Left lung (tissue), 10 donors: ENCODE measurements around the gene KIFAP3. TPM values are rescaled to one million over a fixed set of nuclear protein-coding genes. Genes with fewer than 3 reads are reported as not detected.
"Not testable (repeated sequence)": the region's sequence is repeated elsewhere in the genome, so short reads cannot be mapped to it uniquely, and the experiment has no call there.

Experiments used
- ATAC-seq: fragments of 200-7000 bp; cut with Tn5 transposase; one replicate; pipeline ENCODE4 v1.9.1; 2020; ENCODE audit warnings: moderate library complexity
- DNase-seq, 4 donors: peaks; one replicate each; pipeline ENCODE4 v3.0.0-alpha.2; 2013 to 2020
- H3K27ac ChIP-seq, 2 donors: fragments of 200-600 bp; sonication (generic) in 1 of 2; one replicate each; pipeline versions ENCODE4 v1.5.0 to v1.8.0; 2020 to 2021
- H3K27me3 ChIP-seq, 2 donors: fragments of 200-600 bp; sonication (generic) in 1 of 2; one replicate each; pipeline versions ENCODE4 v1.5.0 to v1.8.0; 2020 to 2021
- H3K36me3 ChIP-seq, 2 donors: fragments of 200-600 bp; sonication (generic) in 1 of 2; one replicate each; pipeline versions ENCODE4 v1.5.0 to v1.8.0; 2020 to 2021
- H3K4me1 ChIP-seq, 2 donors: fragments of 200-600 bp; one replicate each; pipeline ENCODE4 v1.8.0; 2021
- H3K4me3 ChIP-seq, 2 donors: fragments of 200-600 bp; sonication (generic) in 1 of 2; one replicate each; pipeline versions ENCODE4 v1.5.0 to v1.8.0; 2020 to 2021; ENCODE audit warnings: mild to moderate bottlenecking in 1 of 2
- H3K9me3 ChIP-seq, 2 donors: fragments of 200-600 bp; sonication (generic) in 1 of 2; one replicate each; pipeline versions ENCODE4 v1.5.0 to v1.8.0; 2020 to 2021
- intact Hi-C, 2 donors: fragments of 100-400 bp; cut with DNase I; formaldehyde crosslinking; loops; one replicate each; pipeline versions ENCODE4 v1.11.2 to v1.14.2; 2022
- polyA plus RNA-seq, 6 donors: library from polyadenylated mRNA; unstranded; fragments of 120-200 nt; gene quantifications; one replicate each; pipeline ENCODE4 v1.2.1, GENCODE V29; 2013; ENCODE audit not compliant: insufficient read length in 6 of 6
- total RNA-seq, 2 donors: library from RNA; stranded (reverse); fragmentation: NEBNext Ultra II Directional; extraction: Animal tissue kit (Norgen Biotek cat#: 25700); gene quantifications; one replicate each; pipeline ENCODE4 v1.2.1, GENCODE V29; 2021
- TF ChIP-seq, protein P1 (sequence below), 2 donors: fragments of 200-600 bp; sonication (generic) in 1 of 2; IDR thresholded peaks; one replicate each; pipeline versions ENCODE4 v1.5.0 to v1.8.0; 2021; ENCODE audit warnings: antibody characterized with exemption in 2 of 2
- donor health status: DM: no; HTN: yes; CAD: no.
- donor health status: DM: no; HTN: no; CAD: no.

Gene KIFAP3
- total and polyA plus RNA-seq, 8 donors = 23.2 to 40.7 (median 33.9) TPM

- Histone ChIP-seq H3K27ac (peak overlapping the region in 1 of 2 donors; percentile 8), H3K4me3 (no peak overlapping the region), H3K27me3 (no peaks in the 10 kb centered on the region), H3K9me3 (no peaks in the 10 kb centered on the region), H3K4me1 (no peaks in the 10 kb centered on the region), H3K36me3 (no peaks in the 10 kb centered on the region)
- TF ChIP-seq, protein P1, sequence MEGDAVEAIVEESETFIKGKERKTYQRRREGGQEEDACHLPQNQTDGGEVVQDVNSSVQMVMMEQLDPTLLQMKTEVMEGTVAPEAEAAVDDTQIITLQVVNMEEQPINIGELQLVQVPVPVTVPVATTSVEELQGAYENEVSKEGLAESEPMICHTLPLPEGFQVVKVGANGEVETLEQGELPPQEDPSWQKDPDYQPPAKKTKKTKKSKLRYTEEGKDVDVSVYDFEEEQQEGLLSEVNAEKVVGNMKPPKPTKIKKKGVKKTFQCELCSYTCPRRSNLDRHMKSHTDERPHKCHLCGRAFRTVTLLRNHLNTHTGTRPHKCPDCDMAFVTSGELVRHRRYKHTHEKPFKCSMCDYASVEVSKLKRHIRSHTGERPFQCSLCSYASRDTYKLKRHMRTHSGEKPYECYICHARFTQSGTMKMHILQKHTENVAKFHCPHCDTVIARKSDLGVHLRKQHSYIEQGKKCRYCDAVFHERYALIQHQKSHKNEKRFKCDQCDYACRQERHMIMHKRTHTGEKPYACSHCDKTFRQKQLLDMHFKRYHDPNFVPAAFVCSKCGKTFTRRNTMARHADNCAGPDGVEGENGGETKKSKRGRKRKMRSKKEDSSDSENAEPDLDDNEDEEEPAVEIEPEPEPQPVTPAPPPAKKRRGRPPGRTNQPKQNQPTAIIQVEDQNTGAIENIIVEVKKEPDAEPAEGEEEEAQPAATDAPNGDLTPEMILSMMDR (IDR thresholded peaks at IDR 0.05) = no peak
- intact Hi-C loops = no loop called here
- DNase-seq (peak in 1 of 4 donors; percentile 27), ATAC-seq (peak; percentile 90)
These were observed 148.7 kb downstream of the KIFAP3 start for GRCh38 chr1:169925505-169926482.

DNA sequence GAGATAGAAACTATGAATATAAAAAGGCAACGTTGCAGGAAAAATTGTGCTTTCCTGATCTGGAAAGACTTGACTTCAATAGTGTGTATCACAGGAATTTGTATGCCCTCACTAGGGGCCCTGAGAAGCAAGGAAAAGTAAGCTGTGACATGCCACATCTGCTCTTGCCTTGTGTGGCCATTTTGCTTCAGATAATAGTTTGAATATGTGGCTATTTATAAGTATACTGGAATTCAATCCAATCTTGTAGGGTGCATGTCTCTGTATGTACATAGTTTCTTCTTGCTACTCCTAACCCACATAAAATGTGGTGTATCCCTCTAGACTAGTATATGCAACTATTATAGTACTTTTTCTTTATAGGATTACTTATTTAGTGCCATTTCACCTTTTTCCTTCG is 149.7 kb downstream of the KIFAP3 start:
- intact Hi-C loops = no loop called here
- ATAC-seq (no peak), DNase-seq (no peak)
- H3K4me1 ChIP-seq = no peaks in the 10 kb centered on the region
- no peak overlapping the region for H3K27ac ChIP-seq
- H3K36me3 ChIP-seq = no peaks in the 10 kb centered on the region
- H3K4me3 ChIP-seq = no peak overlapping the region
- no peaks in the 10 kb centered on the region for H3K27me3 ChIP-seq
- H3K9me3 ChIP-seq = no peaks in the 10 kb centered on the region
- TF ChIP-seq, protein P1 (IDR thresholded peaks at IDR 0.05) = no peak

DNA sequence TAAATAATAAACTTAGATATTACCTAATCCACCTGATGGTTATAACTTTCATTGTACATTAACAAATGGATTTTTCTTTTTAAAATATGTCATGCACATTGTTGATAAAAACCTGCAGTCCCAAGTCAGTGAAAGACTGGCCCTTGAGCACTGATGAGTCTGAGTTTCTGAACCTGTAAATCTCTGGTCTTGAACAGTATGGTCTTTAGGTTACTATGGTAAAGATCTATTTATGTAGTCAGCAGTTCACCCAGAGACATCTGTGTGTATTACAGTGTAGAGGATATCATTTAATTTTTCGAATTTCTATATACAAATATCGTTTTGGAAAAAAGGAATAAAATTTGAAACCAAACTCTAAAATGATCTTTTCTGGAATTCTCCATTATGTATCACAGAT is 150.4 kb downstream of the KIFAP3 start:
- Histone ChIP-seq H3K4me1 (no peaks in the 10 kb centered on the region), H3K9me3 (no peaks in the 10 kb centered on the region), H3K36me3 (peaks cover 0 to 3% of the 10 kb centered on the region in 2 donors), H3K4me3 (no peak overlapping the region), H3K27ac (no peak overlapping the region), H3K27me3 (no peaks in the 10 kb centered on the region)
- ATAC-seq (no peak), DNase-seq (no peak)
- TF ChIP-seq, protein P1 (IDR thresholded peaks at IDR 0.05) = no peak
- intact Hi-C loops = no loop called here

DNA sequence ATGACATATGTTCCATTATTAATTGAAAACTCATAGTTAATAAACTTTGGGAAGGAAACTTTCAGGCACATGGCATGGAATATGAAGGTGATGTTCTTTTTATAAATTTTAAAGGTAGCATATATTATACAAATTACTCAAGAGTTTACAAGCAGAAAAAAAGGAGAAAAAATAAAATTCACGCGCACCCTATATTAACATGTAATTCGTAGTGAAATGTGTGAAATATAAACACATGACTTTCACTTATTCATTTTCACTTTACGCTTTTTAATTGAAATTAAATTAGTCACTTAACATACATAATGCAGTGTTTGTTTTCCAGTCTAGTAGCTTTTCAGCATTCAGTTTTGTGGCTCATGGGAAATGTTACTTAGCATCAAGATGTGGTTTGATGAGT is 153.4 kb downstream of the KIFAP3 start:
- peaks cover 0 to 3% of the 10 kb centered on the region in 2 donors for H3K36me3 ChIP-seq
- no peak overlapping the region for H3K4me3 ChIP-seq
- intact Hi-C loops = no loop called here
- no peaks in the 10 kb centered on the region for H3K27me3 ChIP-seq
- DNase-seq (no peak), ATAC-seq (no peak)
- no peak overlapping the region for H3K27ac ChIP-seq
- H3K4me1 ChIP-seq = no peaks in the 10 kb centered on the region
- no peaks in the 10 kb centered on the region for H3K9me3 ChIP-seq
- TF ChIP-seq, protein P1 (IDR thresholded peaks at IDR 0.05) = no peak

DNA sequence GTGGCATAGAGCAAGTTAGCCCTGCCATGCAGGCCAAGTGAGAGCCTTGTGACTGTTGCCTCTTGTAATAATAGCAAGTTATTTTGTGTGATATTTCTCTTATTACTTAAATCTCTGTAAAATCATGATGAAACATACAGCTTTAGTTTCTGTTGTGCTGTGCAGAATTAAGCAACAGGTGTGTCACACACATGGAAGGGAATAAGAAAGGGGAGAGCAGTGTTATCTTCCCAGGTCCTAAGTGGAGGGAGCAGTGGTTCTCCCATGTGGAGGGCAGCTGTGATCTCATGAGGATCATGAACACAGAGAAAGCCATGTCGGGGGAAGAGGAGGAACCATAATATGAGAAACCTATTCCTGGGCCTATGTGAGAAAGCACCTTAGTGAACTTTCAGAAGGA is 155.6 kb downstream of the KIFAP3 start:
- H3K27ac ChIP-seq = no peak overlapping the region
- H3K4me3 ChIP-seq = no peak overlapping the region
- TF ChIP-seq, protein P1 (IDR thresholded peaks at IDR 0.05) = no peak
- H3K9me3 ChIP-seq = no peaks in the 10 kb centered on the region
- ATAC-seq = no peak
- H3K36me3 ChIP-seq = peaks cover 0 to 3% of the 10 kb centered on the region in 2 donors
- no peak for DNase-seq
- intact Hi-C loops = no loop called here
- H3K4me1 ChIP-seq = no peaks in the 10 kb centered on the region
- H3K27me3 ChIP-seq = no peaks in the 10 kb centered on the region

DNA sequence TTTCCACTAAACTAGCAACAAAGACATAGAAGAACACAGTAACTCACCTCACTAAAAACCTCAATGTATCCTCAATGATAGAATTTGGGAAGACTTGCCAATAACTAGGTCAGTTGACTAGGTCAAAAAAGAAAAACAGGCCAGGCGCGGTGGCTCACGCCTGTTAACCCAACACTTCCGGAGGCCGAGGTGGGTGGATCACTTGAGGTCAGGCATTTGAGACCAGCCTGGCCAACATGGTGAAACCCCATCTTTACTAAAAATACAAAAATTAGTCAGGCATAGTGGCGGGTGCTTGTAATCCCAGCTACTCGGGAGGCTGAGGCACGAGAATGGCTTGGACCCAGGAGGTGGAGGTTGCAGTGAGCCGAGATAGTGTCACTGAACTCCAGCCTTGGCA is 156.3 kb downstream of the KIFAP3 start:
- H3K27me3 ChIP-seq, H3K36me3 ChIP-seq, H3K9me3 ChIP-seq, intact Hi-C loops, ATAC-seq, H3K27ac ChIP-seq, H3K4me1 ChIP-seq, H3K4me3 ChIP-seq: not testable (repeated sequence)
- peak in 1 of 4 donors; percentile 31 for DNase-seq
